ENCODE measurements around the gene MRFAP1L1.

DNA sequence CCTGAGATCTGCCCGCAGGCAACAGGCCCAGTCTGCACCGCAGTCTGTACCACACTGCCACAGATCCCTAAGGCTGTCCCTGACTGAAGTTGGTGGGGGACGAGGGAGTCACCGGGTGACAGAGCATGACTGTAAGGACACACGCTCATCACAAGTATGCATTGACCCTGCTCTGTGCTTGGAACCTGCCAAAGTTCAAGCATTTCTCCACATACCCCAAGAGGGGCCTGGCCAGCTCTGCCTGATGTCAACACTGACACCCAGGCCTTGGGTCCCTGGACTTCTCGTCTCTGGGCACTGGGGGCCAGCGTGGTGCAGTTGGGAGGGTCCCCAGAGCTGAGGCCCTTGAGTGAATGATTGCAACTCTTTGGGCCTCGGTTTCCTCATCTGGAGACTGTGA is 14.2 kb upstream of the MRFAP1L1 start:
- no peak for TF ChIP-seq GABPA (IDR thresholded peaks at IDR 0.05 in 1 of 2, conservative IDR thresholded peaks at IDR 0.05 in 1 of 2)
- TF ChIP-seq RAD21 (IDR thresholded peaks at IDR 0.05): no peak
- TF ChIP-seq, protein P1, sequence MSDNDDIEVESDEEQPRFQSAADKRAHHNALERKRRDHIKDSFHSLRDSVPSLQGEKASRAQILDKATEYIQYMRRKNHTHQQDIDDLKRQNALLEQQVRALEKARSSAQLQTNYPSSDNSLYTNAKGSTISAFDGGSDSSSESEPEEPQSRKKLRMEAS (IDR thresholded peaks at IDR 0.05): no peak
- TF ChIP-seq, protein P2, sequence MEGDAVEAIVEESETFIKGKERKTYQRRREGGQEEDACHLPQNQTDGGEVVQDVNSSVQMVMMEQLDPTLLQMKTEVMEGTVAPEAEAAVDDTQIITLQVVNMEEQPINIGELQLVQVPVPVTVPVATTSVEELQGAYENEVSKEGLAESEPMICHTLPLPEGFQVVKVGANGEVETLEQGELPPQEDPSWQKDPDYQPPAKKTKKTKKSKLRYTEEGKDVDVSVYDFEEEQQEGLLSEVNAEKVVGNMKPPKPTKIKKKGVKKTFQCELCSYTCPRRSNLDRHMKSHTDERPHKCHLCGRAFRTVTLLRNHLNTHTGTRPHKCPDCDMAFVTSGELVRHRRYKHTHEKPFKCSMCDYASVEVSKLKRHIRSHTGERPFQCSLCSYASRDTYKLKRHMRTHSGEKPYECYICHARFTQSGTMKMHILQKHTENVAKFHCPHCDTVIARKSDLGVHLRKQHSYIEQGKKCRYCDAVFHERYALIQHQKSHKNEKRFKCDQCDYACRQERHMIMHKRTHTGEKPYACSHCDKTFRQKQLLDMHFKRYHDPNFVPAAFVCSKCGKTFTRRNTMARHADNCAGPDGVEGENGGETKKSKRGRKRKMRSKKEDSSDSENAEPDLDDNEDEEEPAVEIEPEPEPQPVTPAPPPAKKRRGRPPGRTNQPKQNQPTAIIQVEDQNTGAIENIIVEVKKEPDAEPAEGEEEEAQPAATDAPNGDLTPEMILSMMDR (IDR thresholded peaks at IDR 0.05; ENCODE audit: low read depth, low read length, missing input control): no peak
- TF ChIP-seq SP1 (IDR thresholded peaks at IDR 0.05): no peak
- TF ChIP-seq, protein P3, sequence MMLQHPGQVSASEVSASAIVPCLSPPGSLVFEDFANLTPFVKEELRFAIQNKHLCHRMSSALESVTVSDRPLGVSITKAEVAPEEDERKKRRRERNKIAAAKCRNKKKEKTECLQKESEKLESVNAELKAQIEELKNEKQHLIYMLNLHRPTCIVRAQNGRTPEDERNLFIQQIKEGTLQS (IDR thresholded peaks at IDR 0.05): no peak
- TF ChIP-seq, protein P4, sequence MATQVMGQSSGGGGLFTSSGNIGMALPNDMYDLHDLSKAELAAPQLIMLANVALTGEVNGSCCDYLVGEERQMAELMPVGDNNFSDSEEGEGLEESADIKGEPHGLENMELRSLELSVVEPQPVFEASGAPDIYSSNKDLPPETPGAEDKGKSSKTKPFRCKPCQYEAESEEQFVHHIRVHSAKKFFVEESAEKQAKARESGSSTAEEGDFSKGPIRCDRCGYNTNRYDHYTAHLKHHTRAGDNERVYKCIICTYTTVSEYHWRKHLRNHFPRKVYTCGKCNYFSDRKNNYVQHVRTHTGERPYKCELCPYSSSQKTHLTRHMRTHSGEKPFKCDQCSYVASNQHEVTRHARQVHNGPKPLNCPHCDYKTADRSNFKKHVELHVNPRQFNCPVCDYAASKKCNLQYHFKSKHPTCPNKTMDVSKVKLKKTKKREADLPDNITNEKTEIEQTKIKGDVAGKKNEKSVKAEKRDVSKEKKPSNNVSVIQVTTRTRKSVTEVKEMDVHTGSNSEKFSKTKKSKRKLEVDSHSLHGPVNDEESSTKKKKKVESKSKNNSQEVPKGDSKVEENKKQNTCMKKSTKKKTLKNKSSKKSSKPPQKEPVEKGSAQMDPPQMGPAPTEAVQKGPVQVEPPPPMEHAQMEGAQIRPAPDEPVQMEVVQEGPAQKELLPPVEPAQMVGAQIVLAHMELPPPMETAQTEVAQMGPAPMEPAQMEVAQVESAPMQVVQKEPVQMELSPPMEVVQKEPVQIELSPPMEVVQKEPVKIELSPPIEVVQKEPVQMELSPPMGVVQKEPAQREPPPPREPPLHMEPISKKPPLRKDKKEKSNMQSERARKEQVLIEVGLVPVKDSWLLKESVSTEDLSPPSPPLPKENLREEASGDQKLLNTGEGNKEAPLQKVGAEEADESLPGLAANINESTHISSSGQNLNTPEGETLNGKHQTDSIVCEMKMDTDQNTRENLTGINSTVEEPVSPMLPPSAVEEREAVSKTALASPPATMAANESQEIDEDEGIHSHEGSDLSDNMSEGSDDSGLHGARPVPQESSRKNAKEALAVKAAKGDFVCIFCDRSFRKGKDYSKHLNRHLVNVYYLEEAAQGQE (IDR thresholded peaks at IDR 0.05): no peak
- no peak for TF ChIP-seq EGR1 (IDR thresholded peaks at IDR 0.05; ENCODE audit: low read depth in 2 of 2)
- no peak for TF ChIP-seq YY1 (IDR thresholded peaks at IDR 0.05)
- TF ChIP-seq ZBTB33 (IDR thresholded peaks at IDR 0.05): no peak
- no peak for TF ChIP-seq HNF4G (IDR thresholded peaks at IDR 0.05)
- TF ChIP-seq TAF1 (conservative IDR thresholded peaks at IDR 0.05): no peak
